Endothelial cell of umbilical vein (primary cell): Measurements from ENCODE around the gene TAGLN. TPM values are rescaled to one million over a fixed set of nuclear protein-coding genes. Genes with fewer than 3 reads are reported as not detected.
"Not testable (repeated sequence)": the region's sequence is repeated elsewhere in the genome, so short reads cannot be mapped to it uniquely, and the experiment has no call there.

Source experiments
- BruUV-seq: library from RNA; stranded (reverse); fragments of 400-500 nt; replicated peaks from 2 replicates; lab custom pipeline; 2021; lab: Mats Ljungman, UMichigan
- CTCF ChIA-PET: fragments of 300-600, 350-600 bp; sonication (Branson Sonifier 250); formaldehyde crosslinking; loops from one replicate; lab custom pipeline; 2021; ENCODE audit warnings: antibody characterized with exemption, inconsistent platforms; lab: Charles Lee
- POLR2A ChIA-PET: fragments of 300-600, 350-600 bp; sonication (Branson Sonifier 250); formaldehyde crosslinking; loops from one replicate; lab custom pipeline; 2021; ENCODE audit warnings: antibody characterized with exemption, inconsistent platforms; lab: Charles Lee
- DNase-seq: peaks from one replicate; pipeline ENCODE4 v3.0.0-alpha.2; 2011; ENCODE audit warnings: low read depth, low spot score
- FAIRE-seq: peaks from 2 replicates; lab custom pipeline; 2011; peaks lifted over from hg19 to GRCh38; lab: Jason Lieb, UNC
- H2AFZ ChIP-seq: 2 replicates; pipeline ENCODE4 v1.6.0; 2012; ENCODE audit warnings: low read depth, low read length, control low read depth, inconsistent platforms
- H3K27ac ChIP-seq: 2 replicates; pipeline ENCODE4 v1.5.1; 2011; ENCODE audit warnings: low read depth, mild to moderate bottlenecking, control low read depth, low read length, moderate library complexity; ENCODE audit not compliant: insufficient read depth
- H3K27me3 ChIP-seq, 2 experiments: 2 replicates each; pipeline versions ENCODE4 v1.6.0 to v1.6.1; 2011; ENCODE audit warnings: low read length in 2 of 2, mixed read lengths in 1 of 2; ENCODE audit not compliant: control insufficient read depth in 2 of 2, insufficient read depth in 2 of 2
- H3K36me3 ChIP-seq, 2 experiments: 2 replicates in 1 of 2; 3 replicates in 1 of 2; pipeline ENCODE4 v1.5.1; 2011; ENCODE audit warnings: low read length in 2 of 2, mild to moderate bottlenecking in 1 of 2, moderate library complexity in 1 of 2; ENCODE audit not compliant: control insufficient read depth in 2 of 2, insufficient read depth in 2 of 2; ENCODE audit errors: extremely low read depth in 1 of 2
- H3K4me1 ChIP-seq: 3 replicates; pipeline ENCODE4 v1.5.1; 2011; ENCODE audit warnings: mild to moderate bottlenecking, low read length; ENCODE audit not compliant: control insufficient read depth, insufficient read depth; ENCODE audit errors: extremely low read depth
- H3K4me2 ChIP-seq: 2 replicates; pipeline ENCODE4 v1.6.1; 2011; ENCODE audit warnings: low read length, control low read depth, mixed read lengths; ENCODE audit not compliant: insufficient read depth
- H3K4me3 ChIP-seq, 3 experiments: fragments of 200-600 bp in 1 of 3; sonication (generic), shearing (Covaris generic) in 1 of 3; replicated peaks in 1 of 3; 2 replicates each; pipeline ENCODE4 v1.5.1; 2011 to 2016; ENCODE audit warnings: control low read depth in 3 of 3, low read length in 3 of 3, mild to moderate bottlenecking in 2 of 3, inconsistent platforms in 1 of 3, low read depth in 1 of 3, moderate library complexity in 1 of 3; ENCODE audit not compliant: insufficient read depth in 1 of 3
- H3K79me2 ChIP-seq: 2 replicates; pipeline ENCODE4 v1.6.0; 2012; ENCODE audit warnings: low read length, inconsistent platforms; ENCODE audit not compliant: control insufficient read depth, insufficient read depth
- H3K9ac ChIP-seq: replicated peaks from 2 replicates; pipeline ENCODE3; 2011; ENCODE audit warnings: low read length, control low read depth; ENCODE audit not compliant: insufficient read depth; ENCODE audit errors: extremely low read depth
- H3K9me1 ChIP-seq: replicated peaks from 3 replicates; pipeline ENCODE4 v1.6.0; 2011; ENCODE audit warnings: mild to moderate bottlenecking, low read length; ENCODE audit not compliant: control insufficient read depth, insufficient read depth; ENCODE audit errors: extremely low read depth
- H3K9me3 ChIP-seq: replicated peaks from 2 replicates; pipeline ENCODE4 v1.5.1; 2012; ENCODE audit warnings: low read length, inconsistent platforms; ENCODE audit not compliant: control insufficient read depth, insufficient read depth
- H4K20me1 ChIP-seq: replicated peaks from 2 replicates; pipeline ENCODE3; 2011; ENCODE audit warnings: mild to moderate bottlenecking, low read length; ENCODE audit not compliant: control insufficient read depth, insufficient read depth; ENCODE audit errors: extremely low read depth
- dilution Hi-C: fragments of 300-500 bp; cut with MboI; formaldehyde crosslinking; loops from one replicate; pipeline ENCODE4 v1.15.0; 2019; ENCODE audit warnings: low sequenced_read_pairs; ENCODE audit not compliant: extremely low pct_ligation_motif_present
- intact Hi-C: fragments of 100-400 bp; cut with micrococcal nuclease; formaldehyde crosslinking; loops from one replicate; pipeline ENCODE4 v1.10.0; 2022
- polyA plus RNA-seq, 4 experiments: library from polyadenylated mRNA; depleted of rRNA in 3 of 4; stranded (reverse) in 3 of 4; unstranded in 1 of 4; fragments of >200 nt; gene quantifications; 2 replicates each; pipeline versions ENCODE4 v1.2.1 to v1.2.3, GENCODE V29; 2011 to 2012; ENCODE audit warnings: missing spikeins in 1 of 4
- total RNA-seq: library from RNA; stranded (reverse); gene quantifications from 2 replicates; pipeline ENCODE4 v1.2.3, GENCODE V29; 2021

TAGLN gene
- total and polyA plus RNA-seq, 2 donors (not counting 3 experiments of a cell fraction or from before 2014, with no cell fraction given), result 20.8 to 113 TPM

GRCh38 chr11:117207481-117207880 is 8.3 kb downstream of the TAGLN start:
- H3K27me3 ChIP-seq, H3K27ac ChIP-seq, H3K36me3 ChIP-seq, POLR2A ChIA-PET, H4K20me1 ChIP-seq, H3K4me2 ChIP-seq, H3K9me1 ChIP-seq, BruUV-seq, H3K4me3 ChIP-seq, H3K79me2 ChIP-seq, H3K9me3 ChIP-seq, H3K4me1 ChIP-seq, CTCF ChIA-PET, dilution Hi-C loops, H3K9ac ChIP-seq, FAIRE-seq, DNase-seq, H2AFZ ChIP-seq: not testable (repeated sequence)
- intact Hi-C loops, result loop anchor here (5.0 kb wide), 1 partner anchor 75 kb away; no protein-coding TSS in a partner anchor

GRCh38 chr11:117208710-117209109 is 9.5 kb downstream of the TAGLN start:
- FAIRE-seq, result peak; percentile 46
- H3K4me2 ChIP-seq, H3K9ac ChIP-seq, H3K4me1 ChIP-seq, DNase-seq, H3K4me3 ChIP-seq, POLR2A ChIA-PET, H4K20me1 ChIP-seq, H2AFZ ChIP-seq, H3K9me1 ChIP-seq, H3K79me2 ChIP-seq, dilution Hi-C loops, CTCF ChIA-PET, H3K9me3 ChIP-seq, H3K36me3 ChIP-seq, BruUV-seq, H3K27me3 ChIP-seq, H3K27ac ChIP-seq: not testable (repeated sequence)
- intact Hi-C loops, result loop anchor here (5.0 kb wide), 1 partner anchor 76 kb away; no protein-coding TSS in a partner anchor

- H3K9ac ChIP-seq, H3K4me1 ChIP-seq, POLR2A ChIA-PET, H3K4me2 ChIP-seq, FAIRE-seq, DNase-seq, H3K9me1 ChIP-seq, H3K27ac ChIP-seq, H3K27me3 ChIP-seq, H3K4me3 ChIP-seq, H3K9me3 ChIP-seq, H2AFZ ChIP-seq, H4K20me1 ChIP-seq, H3K36me3 ChIP-seq, dilution Hi-C loops, H3K79me2 ChIP-seq, BruUV-seq: not testable (repeated sequence)
- CTCF ChIA-PET, result interaction anchor here (1.5 kb wide), 1 partner anchor 29 kb away, joined by 4 read pairs; no protein-coding TSS in a partner anchor
- intact Hi-C loops, result loop anchor here (5.0 kb wide), 1 partner anchor 77 kb away; no protein-coding TSS in a partner anchor
These were observed 10.4 kb downstream of the TAGLN start for GRCh38 chr11:117209351-117210125.
